B cell (primary cell): Measurements from ENCODE around the gene ASTL. TPM values are rescaled to one million over a fixed set of nuclear protein-coding genes. Genes with fewer than 3 reads are reported as not detected.

Experiments
- ATAC-seq: fragments of 200-7000 bp; cut with Tn5 transposase; one replicate; pipeline ENCODE4 v1.10.0; 2021; ENCODE audit warnings: low read depth, mild to moderate bottlenecking, moderate number of reproducible peaks, moderate library complexity
- CTCF ChIA-PET: fragments of 350-600 bp; sonication (Branson Sonifier 250); formaldehyde crosslinking; loops from one replicate; lab custom pipeline; 2021; ENCODE audit warnings: antibody characterized with exemption, inconsistent platforms; lab: Charles Lee
- POLR2A ChIA-PET: fragments of 350-600 bp; sonication (Branson Sonifier 250); formaldehyde crosslinking; loops from one replicate; lab custom pipeline; 2021; ENCODE audit warnings: antibody characterized with exemption; lab: Charles Lee
- DNase-seq: peaks from one replicate; pipeline ENCODE4 v3.0.0; 2013
- H2AFZ ChIP-seq: 2 replicates; pipeline ENCODE4 v1.6.1; 2012; ENCODE audit warnings: mild to moderate bottlenecking, low read depth, low read length; ENCODE audit not compliant: insufficient read depth, poor library complexity, severe bottlenecking
- H3K27ac ChIP-seq, 2 donors: 1 replicate in 1 of 2; 2 replicates in 1 of 2; pipeline ENCODE4 v1.5.1; 2012 to 2013; ENCODE audit warnings: low read length in 2 of 2, mild to moderate bottlenecking in 2 of 2, moderate library complexity in 1 of 2
- H3K27me3 ChIP-seq, 4 experiments: fragments of 200-600 bp in 1 of 4; sonication (generic) in 1 of 4; replicated peaks in 1 of 4; 1 replicate in 2 of 4; 2 replicates in 2 of 4; pipeline versions ENCODE4 v1.6.1 to v1.7.0; 2013 to 2016; ENCODE audit warnings: low read length in 3 of 4, mild to moderate bottlenecking in 2 of 4, mixed read lengths in 1 of 4, moderate library complexity in 1 of 4; ENCODE audit not compliant: insufficient read depth in 4 of 4, control insufficient read depth in 3 of 4; ENCODE audit errors: control extremely low read depth in 1 of 4
- H3K36me3 ChIP-seq, 2 experiments: replicated peaks in 1 of 2; 1 replicate in 1 of 2; 2 replicates in 1 of 2; pipeline versions ENCODE4 v1.6.1 to v1.7.1; 2013; ENCODE audit warnings: low read length in 1 of 2; ENCODE audit not compliant: insufficient read depth in 2 of 2, control insufficient read depth in 1 of 2; ENCODE audit errors: control extremely low read depth in 1 of 2, extremely low read depth in 1 of 2
- H3K4me1 ChIP-seq, 2 donors: fragments of 200-600 bp in 1 of 2; sonication (generic) in 1 of 2; 1 replicate in 1 of 2; 2 replicates in 1 of 2; pipeline versions ENCODE4 v1.5.1 to v1.6.1; 2013 to 2017; ENCODE audit warnings: low read length in 2 of 2; ENCODE audit not compliant: control insufficient read depth in 2 of 2, insufficient read depth in 2 of 2
- H3K4me2 ChIP-seq: replicated peaks from 2 replicates; pipeline ENCODE3; 2012; ENCODE audit warnings: mild to moderate bottlenecking, low read depth, low read length; ENCODE audit not compliant: poor library complexity, severe bottlenecking
- H3K4me3 ChIP-seq, 5 experiments: fragments of 200-600 bp in 1 of 5; sonication (generic) in 1 of 5; 1 replicate in 3 of 5; 2 replicates in 2 of 5; pipeline versions ENCODE4 v1.5.1 to v1.7.0; 2011 to 2016; ENCODE audit warnings: low read length in 4 of 5, mild to moderate bottlenecking in 4 of 5, low read depth in 2 of 5, control low read depth in 1 of 5, moderate library complexity in 1 of 5; ENCODE audit not compliant: insufficient read depth in 1 of 5; ENCODE audit errors: control extremely low read depth in 1 of 5, extremely low read depth in 1 of 5
- H3K79me2 ChIP-seq: fragments of 200-600 bp; sonication (generic); one replicate; pipeline ENCODE4 v1.6.0; 2016; ENCODE audit warnings: low read length; ENCODE audit not compliant: control insufficient read depth, insufficient read depth
- H3K9ac ChIP-seq: fragments of 200-600 bp; sonication (generic); 2 replicates; pipeline ENCODE4 v1.6.1; 2017; ENCODE audit warnings: mild to moderate bottlenecking, low read length, moderate library complexity
- H3K9me3 ChIP-seq, 3 donors: one replicate each; pipeline versions ENCODE4 v1.6.1 to v1.7.1; 2013; ENCODE audit warnings: low read length in 2 of 3; ENCODE audit not compliant: control insufficient read depth in 2 of 3, insufficient read depth in 1 of 3; ENCODE audit errors: control extremely low read depth in 1 of 3
- H4K20me1 ChIP-seq: 2 replicates; pipeline ENCODE4 v1.6.0; 2012; ENCODE audit warnings: mild to moderate bottlenecking, low read length; ENCODE audit not compliant: insufficient read depth, control insufficient read depth, poor library complexity, severe bottlenecking
- H3K27ac Mint-ChIP-seq: one replicate; pipeline ENCODE4 v1.8.0; 2021; ENCODE audit warnings: mixed read lengths
- H3K27me3 Mint-ChIP-seq: one replicate; pipeline ENCODE4 v1.8.0; 2021; ENCODE audit warnings: mixed read lengths
- H3K4me1 Mint-ChIP-seq: one replicate; pipeline ENCODE4 v1.8.0; 2021; ENCODE audit warnings: mixed read lengths
- H3K4me3 Mint-ChIP-seq: one replicate; pipeline ENCODE4 v1.8.0; 2021; ENCODE audit warnings: mixed read lengths
- H3K9me3 Mint-ChIP-seq: one replicate; pipeline ENCODE4 v1.8.0; 2022; ENCODE audit warnings: mixed read lengths; ENCODE audit not compliant: insufficient read depth
- CTCF ChIP-seq: fragments of 200-600 bp; IDR thresholded peaks from one replicate; pipeline ENCODE4 v1.8.0; 2022; ENCODE audit warnings: antibody characterized with exemption, mild to moderate bottlenecking
- EZH2 ChIP-seq: IDR thresholded peaks from 2 replicates; pipeline ENCODE4 v1.6.1; 2012; ENCODE audit warnings: borderline replicate concordance, low read depth, mild to moderate bottlenecking, moderate library complexity, low read length; ENCODE audit not compliant: insufficient read depth, poor library complexity, severe bottlenecking
- WGBS: methylation state at CpG from one replicate; pipeline ENCODE4 v1.1.5; 2013; ENCODE audit warnings: missing lambda C conversion rate; ENCODE audit not compliant: insufficient coverage; 5-methylcytosine and 5-hydroxymethylcytosine counted together
- intact Hi-C: fragments of 100-400 bp; cut with micrococcal nuclease; formaldehyde crosslinking; loops from one replicate; pipeline ENCODE4 v1.10.0; 2022
- polyA plus RNA-seq: library from polyadenylated mRNA; depleted of rRNA; stranded (reverse); fragments of >200 nt; gene quantifications from 2 replicates; pipeline ENCODE4 v1.2.3, GENCODE V29; 2012
- total RNA-seq, 2 donors: library from RNA; stranded (reverse); fragments of 120-200 nt in 1 of 2; gene quantifications; 1 replicate in 1 of 2; 2 replicates in 1 of 2; pipeline versions ENCODE4 v1.2.3 to v1.2.4, GENCODE V29; 2013 to 2022

ASTL gene
- total and polyA plus RNA-seq, 2 donors (not counting 1 experiment from before 2014, with no cell fraction given): 0.15 to 0.59 TPM

DNA sequence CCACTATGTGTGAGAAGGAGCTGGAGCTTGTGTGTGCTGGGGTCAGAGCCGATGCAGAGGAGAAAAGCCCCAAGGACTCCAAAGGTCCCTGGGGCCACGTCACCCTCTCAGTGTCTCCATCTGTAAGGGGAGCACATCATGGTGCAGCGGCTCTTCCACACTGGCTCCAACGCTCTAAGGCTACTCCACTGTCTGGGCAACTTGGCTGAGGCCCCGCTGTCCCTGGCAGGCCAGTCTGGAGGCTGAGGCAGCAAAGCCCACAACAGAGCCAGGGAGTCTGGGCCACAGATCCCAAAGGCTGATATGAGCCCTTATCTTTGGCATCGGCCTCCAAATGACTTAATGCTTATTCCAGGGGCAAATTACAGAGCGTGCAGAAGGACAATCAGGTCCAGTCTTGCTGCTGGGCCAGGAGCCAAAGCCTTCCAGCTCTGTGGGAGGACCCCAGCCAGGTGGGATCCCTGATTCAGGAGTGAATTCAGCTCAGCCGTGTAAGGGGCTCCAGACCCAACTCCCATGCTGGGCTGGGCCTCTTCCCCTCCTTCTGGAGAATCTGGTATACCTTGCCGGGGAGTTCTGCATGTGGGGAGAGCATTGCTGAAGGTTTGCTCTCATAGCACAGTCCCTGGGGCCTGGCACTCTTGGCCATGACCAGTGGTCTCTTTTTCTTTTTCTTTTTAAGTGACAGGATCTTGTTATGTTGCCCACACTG lies 8.7 kb upstream of the ASTL start:
- peaks cover 76% of the 10 kb centered on the region for H3K4me1 Mint-ChIP-seq
- Histone ChIP-seq H3K27me3 (no peaks in the 10 kb centered on the region), H2AFZ (peak overlapping the region; percentile 30), H3K4me3 (peak overlapping the region in 4 of 5 experiments; percentile 51 to 71 (median 64)), H4K20me1 (peaks cover 17% of the 10 kb centered on the region), H3K79me2 (peaks cover 2% of the 10 kb centered on the region), H3K4me1 (peaks cover 58 to 76% of the 10 kb centered on the region in 2 donors), H3K9me3 (no peaks in the 10 kb centered on the region), H3K27ac (peak overlapping the region; percentile 95 to 97), H3K36me3 (no peaks in the 10 kb centered on the region), H3K4me2 (peak overlapping the region; percentile 91), H3K9ac (peak overlapping the region; percentile 69)
- no peaks in the 10 kb centered on the region for H3K27me3 Mint-ChIP-seq
- intact Hi-C loops: no loop called here
- peak overlapping the region; percentile 87 for H3K4me3 Mint-ChIP-seq
- no peak for TF ChIP-seq EZH2
- TF ChIP-seq CTCF: no peak
- peak overlapping the region; percentile 98 for H3K27ac Mint-ChIP-seq
- WGBS: 76% methylated on average over 8 of the region's 9 CpGs
- POLR2A ChIA-PET: interaction anchor here (1.0 to 7.9 kb wide), 6 partner anchors 12 to 669 kb away, joined by 3 to 47 read pairs (median 7); partner anchors contain the start of genes ADRA2B and STARD7
- DNase-seq: no peak
- CTCF ChIA-PET: interaction anchor here (0.7 to 23.6 kb wide), 6 partner anchors 9 to 117 kb away, joined by 3 to 1065 read pairs (median 11); partner anchors contain the start of gene ASTL
- ATAC-seq: no peak
- H3K9me3 Mint-ChIP-seq: no peaks in the 10 kb centered on the region
